Keratinocyte (primary cell): Measurements from ENCODE around the gene CACNA1S.

ENCODE experiments used
- CTCF ChIP-seq, 3 experiments: IDR thresholded peaks in 1 of 3; conservative IDR thresholded peaks in 1 of 3; optimal IDR thresholded peaks in 1 of 3; 2 replicates in 2 of 3; 3 replicates in 1 of 3; pipeline versions ENCODE3 to v1.5.1; 2011; ENCODE audit warnings: low read length in 3 of 3, mild to moderate bottlenecking in 3 of 3, moderate library complexity in 2 of 3, control low read depth in 1 of 3, inconsistent platforms in 1 of 3; ENCODE audit not compliant: insufficient read depth in 2 of 3; ENCODE audit errors: extremely low read depth in 1 of 3
- EZH2 ChIP-seq: IDR thresholded peaks from one replicate; pipeline ENCODE4 v1.6.1; 2012; ENCODE audit warnings: inconsistent platforms, mild to moderate bottlenecking, low read length, moderate library complexity

- TF ChIP-seq EZH2 (no peak), CTCF (optimal IDR thresholded peaks at IDR 0.05 in 1 of 3, IDR thresholded peaks at IDR 0.05 in 1 of 3, conservative IDR thresholded peaks at IDR 0.05 in 1 of 3; ENCODE audit: extremely low read depth in 1 of 3, insufficient read depth in 2 of 3, low read length in 3 of 3) (no peak)
Measured at GRCh38 chr1:201023517-201023902, 88.7 kb downstream of the CACNA1S start, which contains the start of gene KIF21B.
